Keratinocyte (primary cell): ENCODE results near the gene GPC1. TPM values are rescaled to one million over a fixed set of nuclear protein-coding genes. Genes with fewer than 3 reads are reported as not detected.

Source experiments
- DNase-seq: peaks from one replicate; pipeline ENCODE4 v3.0.0-alpha.2; 2011; ENCODE audit warnings: low read depth, missing footprints, low spot score
- FAIRE-seq: peaks from 2 replicates; lab custom pipeline; 2011; peaks lifted over from hg19 to GRCh38; lab: Jason Lieb, UNC
- H2AFZ ChIP-seq: 2 replicates; pipeline ENCODE4 v1.6.0; 2012; ENCODE audit warnings: low read length, control low read depth, inconsistent platforms; ENCODE audit not compliant: control insufficient read depth
- H3K27ac ChIP-seq: 2 replicates; pipeline ENCODE4 v1.5.1; 2011; ENCODE audit warnings: low read length; ENCODE audit not compliant: control insufficient read depth, insufficient read depth
- H3K27me3 ChIP-seq: 3 replicates; pipeline ENCODE4 v1.6.0; 2011; ENCODE audit warnings: low read length; ENCODE audit not compliant: control insufficient read depth, insufficient read depth; ENCODE audit errors: extremely low read depth
- H3K36me3 ChIP-seq, 2 experiments: 2 replicates in 1 of 2; 3 replicates in 1 of 2; pipeline ENCODE4 v1.5.1; 2011; ENCODE audit warnings: low read length in 2 of 2, mild to moderate bottlenecking in 1 of 2; ENCODE audit not compliant: control insufficient read depth in 2 of 2, insufficient read depth in 2 of 2; ENCODE audit errors: extremely low read depth in 1 of 2
- H3K4me1 ChIP-seq: 3 replicates; pipeline ENCODE4 v1.5.1; 2011; ENCODE audit warnings: low read length; ENCODE audit not compliant: control insufficient read depth, insufficient read depth; ENCODE audit errors: extremely low read depth
- H3K4me2 ChIP-seq: 3 replicates; pipeline ENCODE4 v1.6.0; 2011; ENCODE audit warnings: low read depth, low read length; ENCODE audit not compliant: control insufficient read depth, insufficient read depth; ENCODE audit errors: extremely low read depth
- H3K4me3 ChIP-seq, 3 experiments: fragments of 200-600 bp in 1 of 3; sonication (generic) in 1 of 3; 2 replicates in 2 of 3; 3 replicates in 1 of 3; pipeline ENCODE4 v1.5.1; 2011 to 2016; ENCODE audit warnings: low read length in 3 of 3, mild to moderate bottlenecking in 3 of 3, control low read depth in 2 of 3, inconsistent platforms in 1 of 3, low read depth in 1 of 3, mixed read lengths in 1 of 3, mixed run types in 1 of 3, moderate library complexity in 1 of 3; ENCODE audit not compliant: control insufficient read depth in 2 of 3, insufficient read depth in 2 of 3; ENCODE audit errors: extremely low read depth in 1 of 3
- H3K79me2 ChIP-seq: 2 replicates; pipeline ENCODE4 v1.6.0; 2012; ENCODE audit warnings: low read length; ENCODE audit not compliant: control insufficient read depth, insufficient read depth
- H3K9ac ChIP-seq: 3 replicates; pipeline ENCODE4 v1.6.0; 2011; ENCODE audit warnings: low read length; ENCODE audit not compliant: control insufficient read depth, insufficient read depth; ENCODE audit errors: extremely low read depth
- H3K9me1 ChIP-seq: 3 replicates; pipeline ENCODE4 v1.6.0; 2011; ENCODE audit warnings: low read length; ENCODE audit not compliant: control insufficient read depth, insufficient read depth; ENCODE audit errors: extremely low read depth
- H3K9me3 ChIP-seq: 2 replicates; pipeline ENCODE4 v1.5.1; 2012; ENCODE audit warnings: low read depth, low read length; ENCODE audit not compliant: control insufficient read depth
- H4K20me1 ChIP-seq: 3 replicates; pipeline ENCODE4 v1.6.0; 2011; ENCODE audit warnings: low read length; ENCODE audit not compliant: control insufficient read depth, insufficient read depth; ENCODE audit errors: extremely low read depth
- EZH2 ChIP-seq: IDR thresholded peaks from one replicate; pipeline ENCODE4 v1.6.1; 2012; ENCODE audit warnings: inconsistent platforms, mild to moderate bottlenecking, low read length, moderate library complexity
- dilution Hi-C: fragments of 300-500 bp; cut with MboI; formaldehyde crosslinking; loops from one replicate; pipeline ENCODE4 v1.7.0; 2020; ENCODE audit warnings: low sequenced_read_pairs; ENCODE audit not compliant: extremely low pct_ligation_motif_present
- polyA plus RNA-seq, 5 experiments: library from polyadenylated mRNA; depleted of rRNA in 3 of 5; stranded (reverse) in 3 of 5; stranded (forward) in 1 of 5; unstranded in 1 of 5; fragments of >200 nt; gene quantifications; 1 replicate in 1 of 5; 2 replicates in 3 of 5; 3 replicates in 1 of 5; pipeline versions ENCODE4 v1.2.1 to v1.2.3, GENCODE V29; 2011 to 2012; ENCODE audit warnings: missing spikeins in 2 of 5, low read depth in 1 of 5, low replicate concordance in 1 of 5
- TF ChIP-seq, protein P1 (sequence below), 3 experiments: IDR thresholded peaks in 1 of 3; conservative IDR thresholded peaks in 1 of 3; optimal IDR thresholded peaks in 1 of 3; 2 replicates in 2 of 3; 3 replicates in 1 of 3; pipeline versions ENCODE3 to v1.5.1; 2011; ENCODE audit warnings: low read length in 3 of 3, mild to moderate bottlenecking in 3 of 3, moderate library complexity in 2 of 3, control low read depth in 1 of 3, inconsistent platforms in 1 of 3; ENCODE audit not compliant: insufficient read depth in 2 of 3; ENCODE audit errors: extremely low read depth in 1 of 3

GPC1 gene
- polyA plus RNA-seq, 1 donor (not counting 4 experiments of a cell fraction or from before 2014, with no cell fraction given) = 46.6 TPM

DNA sequence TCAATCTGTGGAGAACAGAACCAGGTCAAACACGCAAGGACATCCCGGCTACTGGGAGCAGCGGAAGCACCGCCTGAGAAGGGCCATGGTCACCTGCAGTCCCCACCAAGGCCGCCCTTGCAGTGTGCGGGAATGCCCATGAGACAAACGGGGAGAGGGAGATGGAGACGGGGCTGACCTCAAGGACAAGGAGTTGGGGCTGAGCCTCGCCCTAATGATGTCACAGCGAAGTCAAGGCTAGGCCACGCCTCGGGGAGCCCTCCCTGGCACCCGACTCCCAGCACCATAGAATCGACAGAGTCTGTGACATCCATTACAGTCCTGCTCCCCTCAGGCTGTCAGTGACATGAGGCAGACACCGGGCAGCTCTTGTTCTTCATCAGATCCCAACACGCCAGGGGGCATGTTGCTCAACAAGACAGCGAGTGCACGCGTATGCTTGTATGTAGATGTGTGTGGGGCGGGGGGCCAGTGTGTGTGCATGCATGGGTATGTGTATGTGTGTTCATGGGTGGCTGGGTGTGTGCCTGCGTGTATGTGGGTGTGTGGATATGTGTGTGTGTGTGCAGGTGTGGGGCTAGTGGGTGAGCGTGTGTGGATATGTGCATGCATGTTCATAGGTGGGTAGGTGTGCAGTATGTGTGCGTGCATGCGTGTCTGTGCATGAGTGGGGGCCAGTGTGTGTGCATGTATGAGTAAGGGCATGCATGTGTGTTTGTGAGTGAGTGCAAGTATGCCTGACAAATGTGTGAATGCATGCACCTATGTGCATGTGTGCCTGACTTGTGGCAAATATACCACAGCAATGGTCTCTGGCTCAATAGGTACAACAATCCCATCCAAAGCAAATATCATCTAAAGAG is 65.3 kb downstream of the GPC1 start:
- no peaks in the 10 kb centered on the region for H3K36me3 ChIP-seq
- no peak overlapping the region for H3K4me2 ChIP-seq
- DNase-seq = no peak
- dilution Hi-C loops = no loop called here
- H3K9ac ChIP-seq = no peak overlapping the region
- no peak for FAIRE-seq
- no peaks in the 10 kb centered on the region for H3K79me2 ChIP-seq
- H3K27ac ChIP-seq = no peak overlapping the region
- no peak for TF ChIP-seq EZH2
- TF ChIP-seq, protein P1, sequence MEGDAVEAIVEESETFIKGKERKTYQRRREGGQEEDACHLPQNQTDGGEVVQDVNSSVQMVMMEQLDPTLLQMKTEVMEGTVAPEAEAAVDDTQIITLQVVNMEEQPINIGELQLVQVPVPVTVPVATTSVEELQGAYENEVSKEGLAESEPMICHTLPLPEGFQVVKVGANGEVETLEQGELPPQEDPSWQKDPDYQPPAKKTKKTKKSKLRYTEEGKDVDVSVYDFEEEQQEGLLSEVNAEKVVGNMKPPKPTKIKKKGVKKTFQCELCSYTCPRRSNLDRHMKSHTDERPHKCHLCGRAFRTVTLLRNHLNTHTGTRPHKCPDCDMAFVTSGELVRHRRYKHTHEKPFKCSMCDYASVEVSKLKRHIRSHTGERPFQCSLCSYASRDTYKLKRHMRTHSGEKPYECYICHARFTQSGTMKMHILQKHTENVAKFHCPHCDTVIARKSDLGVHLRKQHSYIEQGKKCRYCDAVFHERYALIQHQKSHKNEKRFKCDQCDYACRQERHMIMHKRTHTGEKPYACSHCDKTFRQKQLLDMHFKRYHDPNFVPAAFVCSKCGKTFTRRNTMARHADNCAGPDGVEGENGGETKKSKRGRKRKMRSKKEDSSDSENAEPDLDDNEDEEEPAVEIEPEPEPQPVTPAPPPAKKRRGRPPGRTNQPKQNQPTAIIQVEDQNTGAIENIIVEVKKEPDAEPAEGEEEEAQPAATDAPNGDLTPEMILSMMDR (optimal IDR thresholded peaks at IDR 0.05 in 1 of 3, IDR thresholded peaks at IDR 0.05 in 1 of 3, conservative IDR thresholded peaks at IDR 0.05 in 1 of 3; ENCODE audit: extremely low read depth in 1 of 3, insufficient read depth in 2 of 3, low read length in 3 of 3) = no peak
- H2AFZ ChIP-seq = no peak overlapping the region
- H3K4me3 ChIP-seq = no peak overlapping the region
- H3K9me3 ChIP-seq = no peaks in the 10 kb centered on the region
- H4K20me1 ChIP-seq = no peaks in the 10 kb centered on the region
- no peaks in the 10 kb centered on the region for H3K4me1 ChIP-seq
- H3K9me1 ChIP-seq = no peaks in the 10 kb centered on the region
- no peaks in the 10 kb centered on the region for H3K27me3 ChIP-seq

DNA sequence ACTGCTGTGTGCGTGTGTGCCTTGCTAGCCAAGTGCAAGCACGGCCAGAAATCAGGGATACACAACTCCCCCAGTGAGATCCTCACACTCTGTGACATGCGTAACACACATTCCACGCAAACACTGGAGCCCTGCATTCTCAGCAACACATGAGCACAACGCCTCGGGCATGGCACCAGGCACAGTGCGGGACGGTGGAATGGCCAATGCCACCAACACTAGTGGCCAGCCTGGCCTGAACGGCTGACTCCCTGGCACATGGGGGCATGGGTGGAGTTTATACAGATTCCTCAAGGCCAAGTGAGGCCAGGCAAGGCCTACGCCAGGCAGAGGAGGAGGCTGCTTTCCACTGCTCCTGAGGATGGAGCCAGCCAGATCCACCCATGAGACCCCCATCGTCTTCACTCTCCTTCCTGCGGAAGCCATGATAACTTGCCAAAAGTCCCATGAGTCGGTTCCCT is 66.1 kb downstream of the GPC1 start:
- DNase-seq (no peak), FAIRE-seq (no peak)
- Histone ChIP-seq H3K9me1 (no peaks in the 10 kb centered on the region), H2AFZ (no peak overlapping the region), H3K79me2 (no peaks in the 10 kb centered on the region), H4K20me1 (no peaks in the 10 kb centered on the region), H3K36me3 (no peaks in the 10 kb centered on the region), H3K4me1 (no peaks in the 10 kb centered on the region), H3K27ac (no peak overlapping the region), H3K27me3 (no peaks in the 10 kb centered on the region), H3K4me3 (no peak overlapping the region), H3K4me2 (no peak overlapping the region), H3K9me3 (no peaks in the 10 kb centered on the region), H3K9ac (no peak overlapping the region)
- TF ChIP-seq, protein P1 (optimal IDR thresholded peaks at IDR 0.05 in 1 of 3, IDR thresholded peaks at IDR 0.05 in 1 of 3, conservative IDR thresholded peaks at IDR 0.05 in 1 of 3; ENCODE audit: extremely low read depth in 1 of 3, insufficient read depth in 2 of 3, low read length in 3 of 3) = no peak
- TF ChIP-seq EZH2 = no peak
- dilution Hi-C loops = no loop called here
